SU-DHL-6 (cell line): ENCODE measurements around the gene RAE1.

Source experiments
- H2AFZ ChIP-seq: fragments of 200-600 bp; sonication (generic); 2 replicates; pipeline ENCODE4 v1.6.1; 2014; ENCODE audit warnings: low read depth, mild to moderate bottlenecking, moderate library complexity, mixed read lengths, antibody characterized with exemption, low read length; ENCODE audit not compliant: severe bottlenecking
- H3F3A ChIP-seq: fragments of 200-600 bp; shearing (Covaris generic); 2 replicates; pipeline ENCODE4 v1.6.0; 2016; ENCODE audit warnings: antibody characterized with exemption, mild to moderate bottlenecking; ENCODE audit not compliant: insufficient read depth
- H3K27ac ChIP-seq: fragments of 200-600 bp; sonication (generic); 2 replicates; pipeline ENCODE4 v1.5.1; 2016; ENCODE audit warnings: low read depth, mild to moderate bottlenecking, low read length, moderate library complexity, mixed read lengths
- H3K27me3 ChIP-seq: fragments of 200-600 bp; sonication (generic), shearing (Covaris generic); 2 replicates; pipeline ENCODE4 v1.6.0; 2014; ENCODE audit warnings: mild to moderate bottlenecking, low read length
- H3K36me3 ChIP-seq: fragments of 200-600 bp; sonication (generic); 2 replicates; pipeline ENCODE4 v1.6.1; 2014; ENCODE audit warnings: mild to moderate bottlenecking, low read length, mixed read lengths
- H3K4me2 ChIP-seq: fragments of 300-600, 200-600 bp; shearing (Covaris generic), sonication (generic); 2 replicates; pipeline ENCODE4 v1.6.0; 2014; ENCODE audit warnings: low read length, low read depth, mild to moderate bottlenecking; ENCODE audit not compliant: poor library complexity, severe bottlenecking
- H3K4me3 ChIP-seq: fragments of 200-600 bp; sonication (generic); 2 replicates; pipeline ENCODE4 v1.5.1; 2014; ENCODE audit warnings: antibody characterized with exemption, low read length, mild to moderate bottlenecking, mixed read lengths; ENCODE audit not compliant: insufficient read depth, poor library complexity, severe bottlenecking
- H3K79me2 ChIP-seq: fragments of 200-600 bp; sonication (generic); 2 replicates; pipeline ENCODE4 v1.6.1; 2014; ENCODE audit warnings: mild to moderate bottlenecking, low read length, moderate library complexity; ENCODE audit not compliant: insufficient read depth
- H3K9ac ChIP-seq: fragments of 200-600 bp; sonication (generic); 2 replicates; pipeline ENCODE4 v1.7.0; 2014; ENCODE audit warnings: mild to moderate bottlenecking, low read length
- H3K9me2 ChIP-seq: fragments of 200-600 bp; sonication (generic); replicated peaks from 2 replicates; pipeline ENCODE4 v1.6.1; 2014; ENCODE audit warnings: low read length; ENCODE audit not compliant: insufficient read depth
- H3K9me3 ChIP-seq: fragments of 200-600 bp; sonication (generic); 2 replicates; pipeline ENCODE4 v1.6.1; 2014; ENCODE audit warnings: low read length, mixed read lengths; ENCODE audit not compliant: insufficient read depth
- H4K20me1 ChIP-seq: fragments of 200-600 bp; sonication (generic); 2 replicates; pipeline ENCODE4 v1.6.1; 2014; ENCODE audit warnings: low read depth, mild to moderate bottlenecking, antibody characterized with exemption, low read length, moderate library complexity, mixed read lengths
- EZH2phosphoT487 ChIP-seq: fragments of 200-600 bp; sonication (generic), shearing (Covaris generic); conservative IDR thresholded peaks from 2 replicates; pipeline ENCODE4 v1.6.1; 2018; ENCODE audit warnings: mild to moderate bottlenecking, antibody characterized with exemption, low read length, moderate library complexity, mixed read lengths
- TF ChIP-seq, protein P1 (sequence below): fragments of 200-600 bp; sonication (generic); IDR thresholded peaks from one replicate; pipeline ENCODE4 v1.5.1; 2017; ENCODE audit warnings: antibody characterized with exemption, mild to moderate bottlenecking, low read length, moderate library complexity; ENCODE audit not compliant: insufficient read depth, poor library complexity, severe bottlenecking

Gene RAE1

DNA sequence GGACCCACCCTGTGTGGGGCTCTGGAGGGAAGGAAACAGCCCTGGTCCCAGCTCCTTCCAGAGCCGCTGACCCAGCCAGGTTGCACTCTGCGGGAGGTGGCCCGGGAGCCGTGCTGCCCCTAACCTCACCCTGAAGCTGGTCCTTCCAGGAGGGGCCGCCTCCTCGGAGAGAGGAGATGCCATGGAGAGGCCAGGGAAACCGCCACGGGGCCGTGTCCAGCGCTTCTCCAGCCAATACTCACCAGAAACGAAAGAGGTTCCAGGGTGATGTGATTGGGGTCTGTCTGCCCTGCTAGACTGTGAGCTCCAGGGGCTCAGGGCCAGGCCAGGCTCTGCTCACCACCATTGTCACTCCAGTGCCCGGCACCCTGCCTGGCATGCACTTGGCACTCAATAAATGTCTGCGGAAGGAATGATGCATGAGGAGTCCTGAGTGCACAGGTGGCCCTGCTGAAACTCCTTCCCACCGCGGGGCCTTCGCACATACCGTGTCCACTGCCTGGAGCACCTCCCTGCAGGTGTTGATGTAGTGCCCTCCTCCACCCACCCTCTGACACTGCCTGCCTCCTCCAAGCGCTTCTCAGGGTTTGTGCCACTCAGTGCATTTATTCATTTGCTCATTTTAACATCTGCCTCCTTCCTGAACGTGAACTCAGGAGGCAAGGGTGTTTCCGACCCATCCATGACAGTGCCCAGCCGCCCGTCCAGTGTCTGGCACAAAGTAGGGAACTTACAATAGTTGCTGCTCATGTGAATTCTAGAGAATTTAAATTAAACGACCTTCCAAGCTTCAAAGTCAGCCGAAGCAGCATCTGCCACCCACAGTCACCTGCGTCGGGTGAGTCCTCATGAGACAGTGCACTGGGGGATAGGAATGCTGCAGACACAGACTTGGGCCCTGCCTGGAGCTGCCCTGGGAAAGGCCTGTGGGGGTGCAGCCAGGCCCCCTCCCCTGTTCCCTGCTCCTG, 70.5 kb downstream of the RAE1 start:
- Histone ChIP-seq H2AFZ (no peak overlapping the region), H3K27me3 (no peaks in the 10 kb centered on the region), H3K36me3 (no peaks in the 10 kb centered on the region), H3K4me2 (no peak overlapping the region), H3K9me2 (no peaks in the 10 kb centered on the region), H3K79me2 (no peaks in the 10 kb centered on the region), H4K20me1 (no peaks in the 10 kb centered on the region), H3K4me3 (no peak overlapping the region), H3K27ac (no peak overlapping the region), H3K9me3 (no peaks in the 10 kb centered on the region), H3F3A (no peaks in the 10 kb centered on the region), H3K9ac (no peak overlapping the region)
- no peak for TF ChIP-seq EZH2phosphoT487

- Histone ChIP-seq H3K4me3 (no peak overlapping the region), H3K27ac (no peak overlapping the region), H3K27me3 (no peaks in the 10 kb centered on the region), H3F3A (no peaks in the 10 kb centered on the region), H3K36me3 (no peaks in the 10 kb centered on the region), H3K9me3 (no peaks in the 10 kb centered on the region), H3K4me2 (no peak overlapping the region), H3K9me2 (no peaks in the 10 kb centered on the region), H4K20me1 (no peaks in the 10 kb centered on the region), H3K9ac (no peak overlapping the region), H3K79me2 (no peaks in the 10 kb centered on the region), H2AFZ (no peak overlapping the region)
- TF ChIP-seq, protein P1, sequence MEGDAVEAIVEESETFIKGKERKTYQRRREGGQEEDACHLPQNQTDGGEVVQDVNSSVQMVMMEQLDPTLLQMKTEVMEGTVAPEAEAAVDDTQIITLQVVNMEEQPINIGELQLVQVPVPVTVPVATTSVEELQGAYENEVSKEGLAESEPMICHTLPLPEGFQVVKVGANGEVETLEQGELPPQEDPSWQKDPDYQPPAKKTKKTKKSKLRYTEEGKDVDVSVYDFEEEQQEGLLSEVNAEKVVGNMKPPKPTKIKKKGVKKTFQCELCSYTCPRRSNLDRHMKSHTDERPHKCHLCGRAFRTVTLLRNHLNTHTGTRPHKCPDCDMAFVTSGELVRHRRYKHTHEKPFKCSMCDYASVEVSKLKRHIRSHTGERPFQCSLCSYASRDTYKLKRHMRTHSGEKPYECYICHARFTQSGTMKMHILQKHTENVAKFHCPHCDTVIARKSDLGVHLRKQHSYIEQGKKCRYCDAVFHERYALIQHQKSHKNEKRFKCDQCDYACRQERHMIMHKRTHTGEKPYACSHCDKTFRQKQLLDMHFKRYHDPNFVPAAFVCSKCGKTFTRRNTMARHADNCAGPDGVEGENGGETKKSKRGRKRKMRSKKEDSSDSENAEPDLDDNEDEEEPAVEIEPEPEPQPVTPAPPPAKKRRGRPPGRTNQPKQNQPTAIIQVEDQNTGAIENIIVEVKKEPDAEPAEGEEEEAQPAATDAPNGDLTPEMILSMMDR, result no peak
- TF ChIP-seq EZH2phosphoT487, result no peak
Observed at GRCh38 chr20:57422254-57422653, 71.2 kb downstream of the RAE1 start.

- no peak overlapping the region for H3K9ac ChIP-seq
- H2AFZ ChIP-seq, result no peak overlapping the region
Observed at GRCh38 chr20:57425150-57426013, 74.3 kb downstream of the RAE1 start.

More at GRCh38 chr20:57425150-57426013, 74.3 kb downstream of the RAE1 start:
- Histone ChIP-seq H3K4me3 (no peak overlapping the region), H3K36me3 (no peaks in the 10 kb centered on the region), H3K4me2 (no peak overlapping the region), H3K9me3 (no peaks in the 10 kb centered on the region), H3K27me3 (no peaks in the 10 kb centered on the region), H3K27ac (no peak overlapping the region), H3K9me2 (no peaks in the 10 kb centered on the region), H3F3A (no peaks in the 10 kb centered on the region), H3K79me2 (no peaks in the 10 kb centered on the region), H4K20me1 (no peaks in the 10 kb centered on the region)
- TF ChIP-seq, protein P1, result no peak
- no peak for TF ChIP-seq EZH2phosphoT487
